RWPE1 (cell line): ENCODE results near the gene ANKRD16.

Experiments
- CTCF ChIA-PET: fragments of 350-600 bp; sonication (Branson Sonifier 250); formaldehyde crosslinking; extraction: SDS; loops from one replicate; lab custom pipeline; 2021; lab: Yijun Ruan, JAX
- POLR2A ChIA-PET: fragments of 400-600 bp; formaldehyde crosslinking; extraction: SDS; loops from one replicate; lab custom pipeline; 2020; ENCODE audit warnings: antibody characterized with exemption; ENCODE audit not compliant: low non-redundant PET; lab: Yijun Ruan, JAX
- DNase-seq: peaks from one replicate; pipeline ENCODE4 v3.0.0; 2012; ENCODE audit warnings: low spot score
- H3K27ac ChIP-seq: fragments of 450-650 bp; 2 replicates; pipeline ENCODE4 v1.5.1; 2017
- TF ChIP-seq, protein P1 (sequence below): fragments of 450-650 bp; conservative IDR thresholded peaks from 2 replicates; pipeline ENCODE4 v1.5.1; 2017; ENCODE audit warnings: low read depth, mild to moderate bottlenecking

ANKRD16 gene

DNA sequence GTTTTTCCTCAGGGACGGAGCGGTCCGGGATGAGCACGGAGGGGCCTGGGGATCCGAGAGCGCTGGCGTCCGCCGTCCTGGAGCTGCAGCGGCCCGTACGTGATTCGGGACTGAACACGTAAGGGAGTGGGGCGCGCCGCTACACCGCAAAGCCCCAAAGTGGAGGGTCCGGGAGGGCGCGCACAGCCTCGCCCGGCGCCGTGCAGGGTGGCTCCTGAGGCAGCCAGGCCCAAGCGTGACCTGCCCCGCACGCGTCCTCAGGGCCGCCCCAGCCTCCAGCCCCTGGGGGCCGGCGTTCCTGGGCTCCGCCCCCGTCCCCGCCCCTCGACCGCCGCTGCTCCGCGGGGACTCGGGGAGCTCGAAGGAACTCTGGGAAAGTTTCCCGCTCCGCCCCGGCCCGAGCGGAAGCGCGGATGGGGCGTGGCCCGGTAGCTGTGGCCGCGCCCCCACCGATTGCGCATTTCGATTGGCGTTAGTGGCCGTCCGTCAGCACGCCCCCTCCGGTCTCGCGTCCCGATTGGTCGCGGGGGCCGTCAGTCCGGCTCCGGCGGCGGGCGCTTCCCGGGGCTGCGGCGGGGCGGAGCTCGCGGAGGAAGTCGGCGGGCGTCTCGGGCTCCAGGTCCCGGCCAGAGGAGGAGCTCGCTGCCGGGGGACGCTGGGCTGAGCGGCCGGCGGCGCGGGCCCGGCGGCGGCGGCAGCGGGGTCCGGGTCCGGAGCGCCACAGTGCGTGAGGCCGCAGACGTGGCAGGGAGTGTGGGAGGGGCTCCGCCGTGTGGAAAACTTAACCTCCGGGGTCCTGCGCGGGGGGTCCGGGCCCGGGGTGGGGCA is at the start of gene ANKRD16, which contains the start of gene FBH1:
Gene ANKRD16 (minus strand): TSS at position 270 of the 828 bp plus-strand sequence. CDS start 539 bp downstream, outside the sequence.
Gene FBH1 (plus strand): TSS at position 620 of the 828 bp plus-strand sequence. CDS start 103 bp downstream, at position 723.
- DNase-seq, result peak; percentile 98
- TF ChIP-seq, protein P1, sequence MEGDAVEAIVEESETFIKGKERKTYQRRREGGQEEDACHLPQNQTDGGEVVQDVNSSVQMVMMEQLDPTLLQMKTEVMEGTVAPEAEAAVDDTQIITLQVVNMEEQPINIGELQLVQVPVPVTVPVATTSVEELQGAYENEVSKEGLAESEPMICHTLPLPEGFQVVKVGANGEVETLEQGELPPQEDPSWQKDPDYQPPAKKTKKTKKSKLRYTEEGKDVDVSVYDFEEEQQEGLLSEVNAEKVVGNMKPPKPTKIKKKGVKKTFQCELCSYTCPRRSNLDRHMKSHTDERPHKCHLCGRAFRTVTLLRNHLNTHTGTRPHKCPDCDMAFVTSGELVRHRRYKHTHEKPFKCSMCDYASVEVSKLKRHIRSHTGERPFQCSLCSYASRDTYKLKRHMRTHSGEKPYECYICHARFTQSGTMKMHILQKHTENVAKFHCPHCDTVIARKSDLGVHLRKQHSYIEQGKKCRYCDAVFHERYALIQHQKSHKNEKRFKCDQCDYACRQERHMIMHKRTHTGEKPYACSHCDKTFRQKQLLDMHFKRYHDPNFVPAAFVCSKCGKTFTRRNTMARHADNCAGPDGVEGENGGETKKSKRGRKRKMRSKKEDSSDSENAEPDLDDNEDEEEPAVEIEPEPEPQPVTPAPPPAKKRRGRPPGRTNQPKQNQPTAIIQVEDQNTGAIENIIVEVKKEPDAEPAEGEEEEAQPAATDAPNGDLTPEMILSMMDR, result no peak
- POLR2A ChIA-PET, result interaction anchor here (0.6 to 0.7 kb wide), 4 partner anchors 75 to 242 kb away, joined by 3 to 5 read pairs (median 3); partner anchors contain the start of gene GDI2
- CTCF ChIA-PET, result no interaction called here
- peak within 1 kb of the TSS; percentile 81 for H3K27ac ChIP-seq

DNA sequence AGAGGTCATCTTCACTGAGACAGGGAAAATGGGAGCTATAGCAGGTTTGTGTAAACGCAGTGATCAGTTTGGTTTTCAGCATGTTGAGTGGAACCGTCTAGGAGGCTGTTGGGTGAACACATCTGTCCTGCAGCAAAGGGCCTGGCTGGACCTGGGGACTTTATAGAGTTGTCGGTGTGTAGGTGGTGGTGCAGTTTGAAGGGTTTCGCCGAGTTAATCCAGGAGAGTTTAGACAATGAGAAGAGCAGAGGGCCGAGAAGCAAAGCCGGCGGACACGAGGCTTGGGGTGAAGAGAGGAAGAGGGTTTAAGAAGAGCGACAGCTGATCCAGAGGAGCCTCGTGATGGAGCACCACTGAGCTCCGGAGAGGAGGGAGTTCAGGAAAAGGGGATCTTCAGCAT is 48.6 kb upstream of the ANKRD16 start:
- TF ChIP-seq, protein P1, result no peak
- no peak for DNase-seq
- no peak overlapping the region for H3K27ac ChIP-seq
- ChIA-PET CTCF (no interaction called here), POLR2A (no interaction called here)

DNA sequence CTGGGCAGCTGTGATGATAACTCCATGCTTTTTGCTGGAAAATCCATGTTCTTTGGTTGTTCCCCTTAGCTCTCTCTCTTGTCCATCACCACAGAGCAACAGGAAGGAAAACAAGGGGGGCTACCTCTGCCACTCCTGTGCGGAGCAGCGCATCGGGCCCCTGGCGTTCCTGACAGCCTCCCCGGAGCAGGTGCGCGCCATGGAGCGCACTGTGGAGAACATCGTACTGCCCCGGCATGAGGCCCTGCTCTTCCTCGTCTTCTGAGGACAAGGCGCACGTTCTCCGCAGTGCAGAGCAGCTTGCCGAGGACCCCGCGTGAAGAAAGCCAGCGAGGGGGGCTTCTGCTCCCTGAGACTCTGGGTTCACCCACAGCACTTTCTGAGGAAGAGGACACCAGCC is 47.3 kb upstream of the ANKRD16 start:
- TF ChIP-seq, protein P1, result no peak
- CTCF ChIA-PET, result no interaction called here
- POLR2A ChIA-PET, result no interaction called here
- DNase-seq, result no peak
- no peak overlapping the region for H3K27ac ChIP-seq

DNA sequence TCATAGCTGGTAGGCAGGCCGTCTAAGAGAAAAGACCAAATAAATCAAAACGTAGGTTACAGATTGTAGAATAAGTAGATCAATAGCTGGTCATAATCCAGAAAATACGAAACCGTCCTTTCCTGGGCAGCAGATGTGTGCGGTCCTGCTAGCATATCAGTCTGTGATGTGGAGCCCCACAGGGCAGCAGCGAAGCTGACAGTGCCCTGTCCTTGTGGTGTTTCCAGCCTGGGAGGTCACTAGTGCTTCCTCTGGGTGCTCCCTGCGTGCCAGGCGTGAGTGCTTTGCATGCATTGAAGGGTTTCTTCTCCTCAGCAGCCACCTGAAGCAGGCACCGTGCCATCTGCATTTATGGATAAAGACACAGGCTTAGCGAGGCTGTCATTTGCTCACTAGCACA is 45.9 kb upstream of the ANKRD16 start:
- ChIA-PET CTCF (interaction anchor here (0.7 kb wide), 1 partner anchor 306 kb away, joined by 4 read pairs; no protein-coding TSS in a partner anchor), POLR2A (no interaction called here)
- no peak overlapping the region for H3K27ac ChIP-seq
- no peak for DNase-seq
- TF ChIP-seq, protein P1, result no peak

DNA sequence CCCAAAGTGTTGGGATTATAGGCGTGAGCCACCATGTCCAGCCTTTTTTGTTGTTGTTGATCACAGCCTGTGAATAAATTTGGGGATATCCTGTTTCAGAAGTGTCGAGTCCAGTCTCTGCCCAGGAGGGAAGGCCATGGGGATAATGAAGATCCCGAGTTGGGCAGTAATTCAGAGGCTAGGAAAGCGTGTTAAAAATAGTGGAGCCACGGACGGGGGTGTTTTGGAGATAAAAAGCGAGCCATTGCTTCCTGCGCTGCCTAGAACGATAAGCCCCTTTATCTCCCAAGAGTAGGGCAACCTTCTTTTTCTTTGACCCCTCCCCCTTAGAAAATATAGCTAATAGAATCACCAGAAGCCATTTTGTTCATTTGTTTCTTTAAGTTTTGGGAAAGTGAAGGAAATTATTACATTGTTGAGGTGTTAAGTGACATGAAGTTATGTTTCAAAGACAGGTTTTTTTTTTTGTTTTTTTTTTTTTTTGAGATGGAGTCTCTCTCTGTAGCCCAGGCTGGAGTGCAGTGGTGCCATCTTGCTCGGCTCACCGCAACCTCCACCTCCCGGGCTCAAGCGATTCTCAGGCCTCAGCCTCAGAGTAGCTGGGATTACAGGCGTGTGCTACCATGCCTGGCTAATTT is 44.3 kb upstream of the ANKRD16 start:
- ChIA-PET POLR2A (no interaction called here), CTCF (no interaction called here)
- TF ChIP-seq, protein P1, result no peak
- no peak overlapping the region for H3K27ac ChIP-seq
- DNase-seq, result no peak

DNA sequence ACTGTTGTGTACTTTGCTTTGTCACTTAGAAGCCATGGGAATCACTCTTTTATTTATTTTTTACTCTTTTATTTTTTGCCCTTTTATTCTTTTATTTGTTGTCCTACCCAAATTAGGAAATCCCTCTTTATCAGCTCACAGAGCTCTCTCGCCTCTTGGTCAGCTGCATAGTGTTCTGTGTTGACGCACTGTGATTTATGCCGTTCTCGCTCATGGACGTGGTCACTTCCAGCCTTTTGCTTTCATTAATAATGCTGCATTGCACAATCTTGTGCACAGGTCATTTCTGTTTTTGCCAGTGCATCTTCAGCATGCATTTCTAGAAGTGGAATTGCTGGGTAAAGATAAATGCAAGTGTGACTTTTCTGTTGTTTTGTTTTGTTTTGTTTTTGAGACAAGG is 42.7 kb upstream of the ANKRD16 start:
- TF ChIP-seq, protein P1, result no peak
- no peak overlapping the region for H3K27ac ChIP-seq
- DNase-seq, result no peak
- POLR2A ChIA-PET, result interaction anchor here (0.6 kb wide), 1 partner anchor 88 kb away, joined by 6 read pairs; no protein-coding TSS in a partner anchor
- CTCF ChIA-PET, result interaction anchor here (0.9 kb wide), 1 partner anchor 249 kb away, joined by 3 read pairs; no protein-coding TSS in a partner anchor
